OCI-LY3 (cell line): ENCODE results near the gene RAD51B.

Experiments
- H2AFZ ChIP-seq: fragments of 200-600, 300-600 bp; shearing (Covaris generic); 2 replicates; pipeline ENCODE4 v1.6.0; 2014; ENCODE audit warnings: antibody characterized with exemption, low read depth, low read length
- H3K27ac ChIP-seq: fragments of 200-600, 300-600 bp; sonication (generic); 2 replicates; pipeline ENCODE4 v1.5.1; 2014; ENCODE audit warnings: mild to moderate bottlenecking, low read length, moderate library complexity, mixed read lengths
- H3K27me3 ChIP-seq: fragments of 200-600, 300-600 bp; sonication (generic); 2 replicates; pipeline ENCODE4 v1.6.1; 2014; ENCODE audit warnings: low read depth, low read length, mixed read lengths
- H3K36me3 ChIP-seq: fragments of 200-600, 300-600 bp; sonication (generic); replicated peaks from 2 replicates; pipeline ENCODE3; 2014; ENCODE audit warnings: low read depth, low read length, mixed read lengths
- H3K4me1 ChIP-seq: fragments of 300-600, 200-600 bp; sonication (generic); 2 replicates; pipeline ENCODE4 v1.6.1; 2014; ENCODE audit warnings: low read length, mixed read lengths
- H3K4me2 ChIP-seq: fragments of 200-600, 300-600 bp; sonication (generic); 2 replicates; pipeline ENCODE4 v1.6.1; 2014; ENCODE audit warnings: low read length, mixed read lengths
- H3K4me3 ChIP-seq: fragments of 300-600, 200-600 bp; sonication (generic); 2 replicates; pipeline ENCODE4 v1.5.1; 2014; ENCODE audit warnings: antibody characterized with exemption, mild to moderate bottlenecking, low read length, moderate library complexity
- H3K79me2 ChIP-seq: fragments of 300-600, 200-600 bp; shearing (Covaris generic); 2 replicates; pipeline ENCODE4 v1.6.1; 2014; ENCODE audit warnings: mild to moderate bottlenecking, low read length, mixed read lengths
- H3K9ac ChIP-seq: fragments of 300-600, 200-600 bp; shearing (Covaris generic); 2 replicates; pipeline ENCODE4 v1.6.0; 2014; ENCODE audit warnings: mild to moderate bottlenecking, low read length, moderate library complexity
- H3K9me3 ChIP-seq: fragments of 200-600, 300-600 bp; shearing (Covaris generic); 2 replicates; pipeline ENCODE4 v1.6.1; 2014; ENCODE audit warnings: low read length, mixed read lengths; ENCODE audit not compliant: insufficient read depth
- H4K20me1 ChIP-seq: fragments of 200-600, 300-600 bp; sonication (generic); 2 replicates; pipeline ENCODE4 v1.6.1; 2016; ENCODE audit warnings: low read length, mixed read lengths; ENCODE audit not compliant: insufficient read depth
- CTCF ChIP-seq: fragments of 200-600, 300-600 bp; sonication (generic); IDR thresholded peaks from 2 replicates; pipeline ENCODE4 v1.5.1; 2014; ENCODE audit warnings: antibody characterized with exemption, low read length, low read depth
- EZH2phosphoT487 ChIP-seq: fragments of 200-600 bp; shearing (Covaris generic); IDR thresholded peaks from 2 replicates; pipeline ENCODE4 v1.6.1; 2018; ENCODE audit warnings: antibody characterized with exemption, mixed run types, low read depth

Gene RAD51B

GRCh38 chr14:68379510-68380328, 560.1 kb downstream of the RAD51B start:
- H3K27ac ChIP-seq, result no peak overlapping the region
- H3K4me3 ChIP-seq, result no peak overlapping the region
- peaks cover 26% of the 10 kb centered on the region for H3K4me1 ChIP-seq
- H4K20me1 ChIP-seq, result no peaks in the 10 kb centered on the region
- H3K27me3 ChIP-seq, result no peaks in the 10 kb centered on the region
- no peaks in the 10 kb centered on the region for H3K79me2 ChIP-seq
- no peak overlapping the region for H3K9ac ChIP-seq
- H3K9me3 ChIP-seq, result no peaks in the 10 kb centered on the region
- no peak overlapping the region for H2AFZ ChIP-seq
- no peaks in the 10 kb centered on the region for H3K36me3 ChIP-seq
- TF ChIP-seq EZH2phosphoT487 (no peak), CTCF (no peak)
- H3K4me2 ChIP-seq, result no peak overlapping the region

- Histone ChIP-seq H3K79me2 (no peaks in the 10 kb centered on the region), H3K36me3 (no peaks in the 10 kb centered on the region), H4K20me1 (no peaks in the 10 kb centered on the region), H3K9ac (no peak overlapping the region), H3K9me3 (no peaks in the 10 kb centered on the region), H3K27ac (no peak overlapping the region), H3K4me3 (no peak overlapping the region), H3K27me3 (no peaks in the 10 kb centered on the region), H2AFZ (no peak overlapping the region), H3K4me1 (peaks cover 26% of the 10 kb centered on the region), H3K4me2 (no peak overlapping the region)
- TF ChIP-seq CTCF (no peak), EZH2phosphoT487 (no peak)
Measured at GRCh38 chr14:68380329-68380741, 560.8 kb downstream of the RAD51B start.

- Histone ChIP-seq H2AFZ (no peak overlapping the region), H3K36me3 (no peaks in the 10 kb centered on the region), H3K9me3 (no peaks in the 10 kb centered on the region), H4K20me1 (no peaks in the 10 kb centered on the region), H3K27ac (no peak overlapping the region), H3K27me3 (no peaks in the 10 kb centered on the region), H3K4me2 (peak overlapping the region; percentile 30; the same call in 1 of the 2 replicates), H3K79me2 (no peaks in the 10 kb centered on the region), H3K4me1 (peaks cover 13% of the 10 kb centered on the region), H3K4me3 (no peak overlapping the region), H3K9ac (no peak overlapping the region)
- TF ChIP-seq CTCF (no peak), EZH2phosphoT487 (no peak)
Measured at GRCh38 chr14:68384335-68384734, 564.8 kb downstream of the RAD51B start.

GRCh38 chr14:68384881-68385280, 565.3 kb downstream of the RAD51B start:
- Histone ChIP-seq H3K9ac (no peak overlapping the region), H3K9me3 (no peaks in the 10 kb centered on the region), H3K27me3 (no peaks in the 10 kb centered on the region), H3K4me3 (no peak overlapping the region), H3K79me2 (no peaks in the 10 kb centered on the region), H2AFZ (no peak overlapping the region), H3K36me3 (no peaks in the 10 kb centered on the region), H3K27ac (no peak overlapping the region), H4K20me1 (no peaks in the 10 kb centered on the region), H3K4me1 (peaks cover 13% of the 10 kb centered on the region), H3K4me2 (no peak overlapping the region)
- no peak for TF ChIP-seq EZH2phosphoT487
- TF ChIP-seq CTCF, result no peak
